GM23248 (cell line): ENCODE data around the gene SAMD1. TPM values are rescaled to one million over a fixed set of nuclear protein-coding genes. Genes with fewer than 3 reads are reported as not detected.

Source experiments
- DNase-seq: peaks from one replicate; pipeline ENCODE4 v3.0.0-alpha.2; 2015
- H2AFZ ChIP-seq: fragments of 200-600 bp; sonication (generic); 2 replicates; pipeline ENCODE4 v1.6.1; 2016; ENCODE audit warnings: antibody characterized with exemption
- H3F3A ChIP-seq: fragments of 200-600 bp; sonication (generic); 2 replicates; pipeline ENCODE4 v1.6.1; 2016; ENCODE audit warnings: mild to moderate bottlenecking, antibody characterized with exemption, mixed run types; ENCODE audit not compliant: insufficient read depth
- H3K27ac ChIP-seq: fragments of 200-600 bp; sonication (generic); 2 replicates; pipeline ENCODE4 v1.5.1; 2016; ENCODE audit warnings: mild to moderate bottlenecking
- H3K27me3 ChIP-seq: fragments of 200-600 bp; sonication (generic); replicated peaks from 2 replicates; pipeline ENCODE4 v1.6.1; 2016; ENCODE audit warnings: mild to moderate bottlenecking; ENCODE audit not compliant: insufficient read depth
- H3K36me3 ChIP-seq: fragments of 200-600 bp; sonication (generic); 2 replicates; pipeline ENCODE4 v1.6.1; 2016; ENCODE audit warnings: low read depth, mild to moderate bottlenecking
- H3K4me1 ChIP-seq: fragments of 200-600 bp; sonication (generic); 2 replicates; pipeline ENCODE4 v1.6.1; 2016; ENCODE audit warnings: mild to moderate bottlenecking; ENCODE audit not compliant: insufficient read depth
- H3K4me2 ChIP-seq: fragments of 200-600 bp; sonication (generic); one replicate; pipeline ENCODE4 v1.6.1; 2016; ENCODE audit warnings: mild to moderate bottlenecking; ENCODE audit not compliant: unreplicated experiment
- H3K4me3 ChIP-seq: fragments of 200-600 bp; sonication (generic); 2 replicates; pipeline ENCODE4 v1.5.1; 2016; ENCODE audit warnings: mild to moderate bottlenecking
- H3K79me2 ChIP-seq: fragments of 200-600 bp; sonication (generic); 2 replicates; pipeline ENCODE4 v1.6.1; 2016; ENCODE audit warnings: mild to moderate bottlenecking; ENCODE audit not compliant: insufficient read depth
- H3K9ac ChIP-seq: fragments of 200-600 bp; sonication (generic); 2 replicates; pipeline ENCODE4 v1.6.1; 2016; ENCODE audit warnings: mild to moderate bottlenecking
- H3K9me2 ChIP-seq: fragments of 200-600 bp; sonication (generic); 2 replicates; pipeline ENCODE4 v1.6.1; 2016; ENCODE audit warnings: mixed run types, mild to moderate bottlenecking, moderate library complexity; ENCODE audit not compliant: insufficient read depth
- H3K9me3 ChIP-seq: fragments of 200-600 bp; sonication (generic); one replicate; pipeline ENCODE4 v1.6.1; 2017; ENCODE audit warnings: low read depth
- H4K20me1 ChIP-seq: fragments of 200-600 bp; sonication (generic); 2 replicates; pipeline ENCODE4 v1.6.0; 2016; ENCODE audit not compliant: insufficient read depth
- EZH2 ChIP-seq: fragments of 200-600 bp; sonication (generic); IDR thresholded peaks from 2 replicates; pipeline ENCODE4 v1.6.1; 2018; ENCODE audit warnings: antibody characterized with exemption, mild to moderate bottlenecking; ENCODE audit not compliant: insufficient read depth, poor library complexity, severe bottlenecking
- EZH2phosphoT487 ChIP-seq: fragments of 200-600 bp; sonication (generic); IDR thresholded peaks from 2 replicates; pipeline ENCODE4 v1.6.1; 2018; ENCODE audit warnings: antibody characterized with exemption, moderate library complexity, mild to moderate bottlenecking, low read depth; ENCODE audit not compliant: insufficient read depth
- WGBS, 2 experiments: methylation state at CpG; one replicate each; pipeline ENCODE4 v1.1.6; 2015 to 2017; ENCODE audit warnings: low lambda C conversion rate in 2 of 2, low coverage in 1 of 2; ENCODE audit errors: missing lambda C conversion rate in 2 of 2; 5-methylcytosine and 5-hydroxymethylcytosine counted together
- in situ Hi-C: fragments of 300-500 bp; cut with MboI; formaldehyde crosslinking; loops from 2 replicates; pipeline ENCODE4 v1.15.0; 2020
- polyA plus RNA-seq: library from polyadenylated mRNA; unstranded; fragments of >200 nt; fragmentation: Nextera tagmentation; extraction: Ambion mirVana; gene quantifications from 2 replicates; pipeline ENCODE4 v1.2.1, GENCODE V29; 2016
- total RNA-seq: library from RNA; depleted of rRNA; stranded (reverse); fragments of >200 nt; shearing (Covaris generic); gene quantifications from 2 replicates; pipeline ENCODE4 v1.2.3, GENCODE V29; 2014

The SAMD1 gene
- total and polyA plus RNA-seq, 2 experiments from 2014 or later: 5.7 to 50.8 TPM

GRCh38 chr19:14055396-14055795 is 35.2 kb downstream of the SAMD1 start:
- in situ Hi-C loops: no loop called here
- Histone ChIP-seq H3K4me1 (no peaks in the 10 kb centered on the region), H3K4me2 (no peak overlapping the region)

GRCh38 chr19:14054721-14055120 is 35.8 kb downstream of the SAMD1 start:
- Histone ChIP-seq H3K27me3 (peaks cover 12% of the 10 kb centered on the region; the same call in 1 of the 2 replicates), H3K4me3 (no peak overlapping the region), H3K9me3 (no peaks in the 10 kb centered on the region), H3K79me2 (no peaks in the 10 kb centered on the region), H4K20me1 (no peaks in the 10 kb centered on the region), H2AFZ (no peak overlapping the region), H3F3A (no peaks in the 10 kb centered on the region), H3K4me2 (no peak overlapping the region), H3K9ac (no peak overlapping the region), H3K4me1 (no peaks in the 10 kb centered on the region), H3K9me2 (no peaks in the 10 kb centered on the region), H3K36me3 (no peaks in the 10 kb centered on the region), H3K27ac (no peak overlapping the region)
- in situ Hi-C loops: no loop called here
- no peak for DNase-seq
- WGBS, 2 experiments: 78 to 85% methylated on average over 6 to 11 of the region's 11 CpGs
- no peak for TF ChIP-seq EZH2
- TF ChIP-seq EZH2phosphoT487: no peak

More at GRCh38 chr19:14055396-14055795, 35.2 kb downstream of the SAMD1 start:
- no peaks in the 10 kb centered on the region for H3K36me3 ChIP-seq
- 94 to 100% methylated on average over 3 of the region's 3 CpGs for WGBS, 2 experiments
- H4K20me1 ChIP-seq: no peaks in the 10 kb centered on the region
- TF ChIP-seq EZH2phosphoT487: no peak
- DNase-seq: no peak
- H3K9me3 ChIP-seq: no peaks in the 10 kb centered on the region
- H3K9ac ChIP-seq: no peak overlapping the region
- H3F3A ChIP-seq: no peaks in the 10 kb centered on the region
- H3K27ac ChIP-seq: no peak overlapping the region
- H3K79me2 ChIP-seq: no peaks in the 10 kb centered on the region
- no peak overlapping the region for H3K4me3 ChIP-seq
- no peak overlapping the region for H2AFZ ChIP-seq
- peaks cover 12% of the 10 kb centered on the region; the same call in 1 of the 2 replicates for H3K27me3 ChIP-seq
- no peaks in the 10 kb centered on the region for H3K9me2 ChIP-seq

- H3F3A ChIP-seq: no peaks in the 10 kb centered on the region
- in situ Hi-C loops: no loop called here
- H3K36me3 ChIP-seq: no peaks in the 10 kb centered on the region
- no peak overlapping the region for H3K4me2 ChIP-seq
- H3K9me3 ChIP-seq: no peaks in the 10 kb centered on the region
- H3K4me3 ChIP-seq: no peak overlapping the region
- no peaks in the 10 kb centered on the region for H3K9me2 ChIP-seq
- H3K27me3 ChIP-seq: peaks cover 11% of the 10 kb centered on the region; the same call in 1 of the 2 replicates
- no peaks in the 10 kb centered on the region for H4K20me1 ChIP-seq
- no peak overlapping the region for H3K27ac ChIP-seq
- no peak overlapping the region for H3K9ac ChIP-seq
- no peaks in the 10 kb centered on the region for H3K79me2 ChIP-seq
- WGBS, 2 experiments: 97 to 98% methylated on average over 5 to 6 of the region's 6 CpGs
- no peak for TF ChIP-seq EZH2phosphoT487
- TF ChIP-seq EZH2: no peak
- no peak for DNase-seq
- H3K4me1 ChIP-seq: no peaks in the 10 kb centered on the region
- no peak overlapping the region for H2AFZ ChIP-seq
Measured at GRCh38 chr19:14054099-14054498, 36.5 kb downstream of the SAMD1 start.

- Histone ChIP-seq H3K9ac (no peak overlapping the region), H3K9me3 (no peaks in the 10 kb centered on the region), H2AFZ (no peak overlapping the region), H4K20me1 (no peaks in the 10 kb centered on the region), H3K4me3 (no peak overlapping the region), H3K27ac (no peak overlapping the region), H3K27me3 (peaks cover 5% of the 10 kb centered on the region; the same call in 1 of the 2 replicates), H3K36me3 (no peaks in the 10 kb centered on the region), H3K9me2 (no peaks in the 10 kb centered on the region), H3K79me2 (no peaks in the 10 kb centered on the region), H3K4me2 (no peak overlapping the region), H3F3A (no peaks in the 10 kb centered on the region), H3K4me1 (no peaks in the 10 kb centered on the region)
- DNase-seq: no peak
- 87 to 97% methylated on average over 8 to 11 of the region's 11 CpGs for WGBS, 2 experiments
- in situ Hi-C loops: no loop called here
- TF ChIP-seq EZH2phosphoT487 (no peak), EZH2 (no peak)
Measured at GRCh38 chr19:14053500-14053899, 37.1 kb downstream of the SAMD1 start.

GRCh38 chr19:14053032-14053431 is 37.5 kb downstream of the SAMD1 start:
- Histone ChIP-seq H3K4me3 (no peak overlapping the region), H2AFZ (no peak overlapping the region), H3K4me2 (no peak overlapping the region), H3K27ac (no peak overlapping the region), H3K9ac (no peak overlapping the region), H4K20me1 (no peaks in the 10 kb centered on the region), H3K36me3 (no peaks in the 10 kb centered on the region), H3K27me3 (0 out of 2 replicates have a peak, but pooled peaks cover under 1% of the 10 kb centered on the region), H3K9me3 (no peaks in the 10 kb centered on the region), H3F3A (no peaks in the 10 kb centered on the region), H3K9me2 (no peaks in the 10 kb centered on the region), H3K4me1 (no peaks in the 10 kb centered on the region), H3K79me2 (no peaks in the 10 kb centered on the region)
- TF ChIP-seq EZH2phosphoT487 (no peak), EZH2 (no peak)
- in situ Hi-C loops: no loop called here
- DNase-seq: no peak
- WGBS, 2 experiments: 90 to 94% methylated on average over 3 of the region's 3 CpGs
